SK-N-SH (cell line): Measurements from ENCODE around the gene WWC2. TPM values are rescaled to one million over a fixed set of nuclear protein-coding genes. Genes with fewer than 3 reads are reported as not detected.

Source experiments
- CTCF ChIA-PET: fragments of 300-600, 350-600 bp; formaldehyde crosslinking; extraction: SDS; loops from one replicate; lab custom pipeline; 2021; lab: Yijun Ruan, JAX
- POLR2A ChIA-PET: fragments of 350-600 bp; sonication (Branson Sonifier 250); formaldehyde crosslinking; extraction: SDS; loops from one replicate; lab custom pipeline; 2020; ENCODE audit warnings: antibody characterized with exemption, inconsistent platforms; lab: Yijun Ruan, JAX
- DNase-seq: peaks from one replicate; pipeline ENCODE4 v3.0.0; 2012
- H2AFZ ChIP-seq: fragments of 200-600 bp; sonication (generic); 2 replicates; pipeline ENCODE4 v1.8.1; 2016; ENCODE audit warnings: antibody characterized with exemption, mild to moderate bottlenecking, low read depth
- H3F3A ChIP-seq: fragments of 200-600 bp; sonication (generic); replicated peaks from 2 replicates; pipeline ENCODE3; 2016; ENCODE audit warnings: antibody characterized with exemption, mild to moderate bottlenecking; ENCODE audit not compliant: insufficient read depth
- H3K27ac ChIP-seq, 2 experiments: fragments of 200-500 bp in 1 of 2; fragments of 200-600 bp in 1 of 2; sonication (Bioruptor generic) in 1 of 2; sonication (generic), shearing (Covaris generic) in 1 of 2; 2 replicates each; pipeline versions ENCODE4 v1.5.1 to v1.6.1; 2014 to 2016; ENCODE audit warnings: low read depth in 2 of 2, inconsistent platforms in 1 of 2, low read length in 1 of 2, mild to moderate bottlenecking in 1 of 2, mixed read lengths in 1 of 2
- H3K27me3 ChIP-seq: fragments of 200-600 bp; sonication (generic), shearing (Covaris generic); 2 replicates; pipeline ENCODE4 v1.6.1; 2016; ENCODE audit warnings: mixed run types; ENCODE audit not compliant: insufficient read depth
- H3K36me3 ChIP-seq, 2 experiments: fragments of 200-500 bp in 1 of 2; fragments of 200-600 bp in 1 of 2; sonication (Bioruptor generic) in 1 of 2; sonication (generic) in 1 of 2; replicated peaks in 1 of 2; 2 replicates each; pipeline versions ENCODE3 to v1.5.1; 2014 to 2016; ENCODE audit warnings: low read length in 1 of 2, mild to moderate bottlenecking in 1 of 2; ENCODE audit not compliant: insufficient read depth in 2 of 2, control insufficient read depth in 1 of 2
- H3K4me1 ChIP-seq, 2 experiments: fragments of 200-500 bp in 1 of 2; fragments of 200-600 bp in 1 of 2; sonication (Bioruptor generic) in 1 of 2; sonication (generic), shearing (Covaris generic) in 1 of 2; 2 replicates each; pipeline versions ENCODE4 v1.5.1 to v1.6.1; 2014 to 2016; ENCODE audit warnings: low read depth in 1 of 2, low read length in 1 of 2, mixed run types in 1 of 2; ENCODE audit not compliant: insufficient read depth in 2 of 2, control insufficient read depth in 1 of 2
- H3K4me2 ChIP-seq: fragments of 200-600 bp; sonication (generic), shearing (Covaris generic); 2 replicates; pipeline ENCODE4 v1.6.1; 2017; ENCODE audit warnings: mixed run types
- H3K4me3 ChIP-seq, 2 experiments: fragments of 200-500 bp in 1 of 2; fragments of 200-600 bp in 1 of 2; sonication (Bioruptor generic) in 1 of 2; sonication (generic), shearing (Covaris generic) in 1 of 2; 2 replicates each; pipeline versions ENCODE4 v1.5.1 to v1.8.1; 2014 to 2016; ENCODE audit warnings: low read depth in 2 of 2, inconsistent platforms in 1 of 2, low read length in 1 of 2, mild to moderate bottlenecking in 1 of 2, mixed read lengths in 1 of 2, moderate library complexity in 1 of 2
- H3K79me2 ChIP-seq: fragments of 200-600 bp; sonication (generic); 2 replicates; pipeline ENCODE4 v1.8.1; 2017; ENCODE audit warnings: mild to moderate bottlenecking; ENCODE audit not compliant: insufficient read depth
- H3K9ac ChIP-seq: fragments of 200-600 bp; sonication (generic); 2 replicates; pipeline ENCODE4 v1.6.1; 2017; ENCODE audit warnings: mixed run types
- H3K9me2 ChIP-seq: fragments of 200-600 bp; sonication (generic); 2 replicates; pipeline ENCODE4 v1.6.1; 2017; ENCODE audit warnings: mixed run types
- H3K9me3 ChIP-seq: fragments of 200-600 bp; sonication (generic); 2 replicates; pipeline ENCODE4 v1.6.1; 2017; ENCODE audit warnings: mixed run types, mild to moderate bottlenecking, moderate library complexity
- H4K20me1 ChIP-seq: fragments of 200-600 bp; sonication (generic); 2 replicates; pipeline ENCODE4 v1.6.1; 2017; ENCODE audit warnings: mild to moderate bottlenecking, mixed run types; ENCODE audit not compliant: insufficient read depth
- CHD2 ChIP-seq: fragments of 150-350 bp; IDR thresholded peaks from 2 replicates; pipeline ENCODE4 v1.6.1; 2018; ENCODE audit warnings: low read length; ENCODE audit not compliant: partially characterized antibody
- EZH2phosphoT487 ChIP-seq: fragments of 200-600 bp; sonication (generic); IDR thresholded peaks from 2 replicates; pipeline ENCODE4 v1.6.1; 2017; ENCODE audit warnings: low read depth, mixed run types, mild to moderate bottlenecking, antibody characterized with exemption, moderate library complexity, borderline replicate concordance
- FOSL2 ChIP-seq: IDR thresholded peaks from 2 replicates; pipeline ENCODE4 v1.4.0; 2012; ENCODE audit warnings: low read depth, mild to moderate bottlenecking, moderate library complexity, borderline replicate concordance
- FOXJ3 ChIP-seq: sonication (generic); formaldehyde crosslinking; IDR thresholded peaks from 2 replicates; pipeline ENCODE4 v1.5.1; 2020; ENCODE audit warnings: mild to moderate bottlenecking, missing genetic modification reagents
- FOXM1 ChIP-seq: IDR thresholded peaks from 2 replicates; pipeline ENCODE4 v1.4.0; 2012; ENCODE audit warnings: low read depth, mild to moderate bottlenecking
- GATA2 ChIP-seq: sonication (generic); formaldehyde crosslinking; IDR thresholded peaks from 2 replicates; pipeline ENCODE4 v1.5.0; 2020; ENCODE audit warnings: mild to moderate bottlenecking, missing genetic modification reagents
- JUND ChIP-seq: IDR thresholded peaks from 2 replicates; pipeline ENCODE4 v1.4.0; 2012
- MXI1 ChIP-seq: IDR thresholded peaks from 2 replicates; pipeline ENCODE4 v1.6.1; 2012; ENCODE audit warnings: mild to moderate bottlenecking, low read depth, low read length, improper control_type of control experiment
- NFIC ChIP-seq: IDR thresholded peaks from 2 replicates; pipeline ENCODE4 v1.4.0; 2012; ENCODE audit warnings: borderline replicate concordance
- POLR2AphosphoS5 ChIP-seq: IDR thresholded peaks from 2 replicates; pipeline ENCODE4 v1.6.1; 2012; ENCODE audit warnings: low read depth, low read length
- REST ChIP-seq: IDR thresholded peaks from 2 replicates; pipeline ENCODE4 v1.6.1; 2012; ENCODE audit warnings: mild to moderate bottlenecking, low read depth, low read length, moderate library complexity
- RFX5 ChIP-seq: IDR thresholded peaks from 2 replicates; pipeline ENCODE4 v1.6.1; 2012; ENCODE audit warnings: mild to moderate bottlenecking, improper control_type of control experiment, low read length
- RXRA ChIP-seq: IDR thresholded peaks from 2 replicates; pipeline ENCODE4 v1.4.0; 2012; ENCODE audit warnings: low read depth, mild to moderate bottlenecking, borderline replicate concordance
- SMC3 ChIP-seq: IDR thresholded peaks from 2 replicates; pipeline ENCODE4 v1.6.1; 2012; ENCODE audit warnings: low read depth, low read length, improper control_type of control experiment
- TAF1 ChIP-seq: IDR thresholded peaks from 2 replicates; pipeline ENCODE4 v1.6.1; 2012; ENCODE audit warnings: low read depth, mild to moderate bottlenecking, low read length, moderate library complexity, borderline replicate concordance
- YY1 ChIP-seq: IDR thresholded peaks from 2 replicates; pipeline ENCODE4 v1.4.0; 2012; ENCODE audit warnings: low read depth, mild to moderate bottlenecking
- whole genome bisulfite sequencing: methylation state at CpG from one replicate; pipeline ENCODE4 v1.1.6; 2017; ENCODE audit warnings: low lambda C conversion rate; 5-methylcytosine and 5-hydroxymethylcytosine counted together
- polyA plus RNA-seq, 3 experiments: library from polyadenylated mRNA; depleted of rRNA; stranded (reverse); fragments of >200 nt; gene quantifications; 2 replicates each; pipeline ENCODE4 v1.2.3, GENCODE V29; 2012
- TF ChIP-seq, protein P1 (sequence below): IDR thresholded peaks from 2 replicates; pipeline ENCODE4 v1.4.0; 2012; ENCODE audit warnings: low read depth, borderline replicate concordance
- TF ChIP-seq, protein P2 (sequence below): fragments of 150-350 bp; IDR thresholded peaks from 2 replicates; pipeline ENCODE4 v1.6.1; 2017; ENCODE audit warnings: antibody characterized with exemption, low read length, low read depth, borderline replicate concordance
- TF ChIP-seq, protein P3 (sequence below): fragments of 200-600 bp; sonication (generic); IDR thresholded peaks from 2 replicates; pipeline ENCODE4 v1.6.1; 2017; ENCODE audit warnings: antibody characterized with exemption, mild to moderate bottlenecking, moderate library complexity

WWC2 gene
- polyA plus RNA-seq, 1 of the 3 experiments (the other 2 are of a cell fraction) = 18.4 TPM

DNA sequence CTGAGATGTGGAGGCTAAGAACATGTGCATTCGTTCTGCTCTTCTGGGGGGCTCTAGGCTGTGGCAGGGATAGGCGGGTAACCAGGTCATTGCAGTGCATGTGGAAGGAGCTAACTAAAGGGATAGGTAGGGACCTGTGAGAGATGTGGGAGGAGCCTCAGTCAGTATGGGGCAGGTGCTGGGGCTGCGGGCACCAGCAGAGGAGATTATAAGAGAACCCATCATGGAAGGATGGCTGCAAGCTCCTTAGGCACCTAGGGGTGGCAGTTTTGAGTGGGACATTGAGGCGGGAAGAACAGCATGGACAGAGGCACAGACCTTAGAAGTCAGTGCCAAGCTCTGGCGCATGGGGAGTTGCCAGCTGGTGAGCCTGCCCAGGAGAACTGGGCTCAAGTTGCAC lies 213.8 kb downstream of the WWC2 start:
- Histone ChIP-seq H3K27ac (no peak overlapping the region), H3K27me3 (no peaks in the 10 kb centered on the region), H3K36me3 (peaks cover 33 to 43% of the 10 kb centered on the region in 2 experiments), H3F3A (peaks cover 4% of the 10 kb centered on the region), H4K20me1 (no peaks in the 10 kb centered on the region), H3K9me2 (no peaks in the 10 kb centered on the region), H3K79me2 (no peaks in the 10 kb centered on the region), H3K4me3 (no peak overlapping the region), H3K9me3 (no peaks in the 10 kb centered on the region), H3K9ac (no peak overlapping the region), H3K4me1 (no peaks in the 10 kb centered on the region; a peak in 1 of 4 replicates), H3K4me2 (no peak overlapping the region), H2AFZ (no peak overlapping the region)
- POLR2A ChIA-PET = no interaction called here
- no peak for DNase-seq
- WGBS = 74% methylated on average over 5 of the region's 5 CpGs
- TF ChIP-seq SMC3 (no peak), FOXJ3 (no peak), RFX5 (no peak), EZH2phosphoT487 (no peak), REST (no peak), GATA2 (CRISPR knock-in tag) (no peak), NFIC (no peak), MXI1 (no peak), TAF1 (no peak), FOSL2 (no peak), YY1 (no peak), RXRA (no peak), POLR2AphosphoS5 (no peak), JUND (no peak), CHD2 (no peak), FOXM1 (no peak)
- TF ChIP-seq, protein P1, sequence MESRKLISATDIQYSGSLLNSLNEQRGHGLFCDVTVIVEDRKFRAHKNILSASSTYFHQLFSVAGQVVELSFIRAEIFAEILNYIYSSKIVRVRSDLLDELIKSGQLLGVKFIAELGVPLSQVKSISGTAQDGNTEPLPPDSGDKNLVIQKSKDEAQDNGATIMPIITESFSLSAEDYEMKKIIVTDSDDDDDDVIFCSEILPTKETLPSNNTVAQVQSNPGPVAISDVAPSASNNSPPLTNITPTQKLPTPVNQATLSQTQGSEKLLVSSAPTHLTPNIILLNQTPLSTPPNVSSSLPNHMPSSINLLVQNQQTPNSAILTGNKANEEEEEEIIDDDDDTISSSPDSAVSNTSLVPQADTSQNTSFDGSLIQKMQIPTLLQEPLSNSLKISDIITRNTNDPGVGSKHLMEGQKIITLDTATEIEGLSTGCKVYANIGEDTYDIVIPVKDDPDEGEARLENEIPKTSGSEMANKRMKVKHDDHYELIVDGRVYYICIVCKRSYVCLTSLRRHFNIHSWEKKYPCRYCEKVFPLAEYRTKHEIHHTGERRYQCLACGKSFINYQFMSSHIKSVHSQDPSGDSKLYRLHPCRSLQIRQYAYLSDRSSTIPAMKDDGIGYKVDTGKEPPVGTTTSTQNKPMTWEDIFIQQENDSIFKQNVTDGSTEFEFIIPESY = no peak
- TF ChIP-seq, protein P2, sequence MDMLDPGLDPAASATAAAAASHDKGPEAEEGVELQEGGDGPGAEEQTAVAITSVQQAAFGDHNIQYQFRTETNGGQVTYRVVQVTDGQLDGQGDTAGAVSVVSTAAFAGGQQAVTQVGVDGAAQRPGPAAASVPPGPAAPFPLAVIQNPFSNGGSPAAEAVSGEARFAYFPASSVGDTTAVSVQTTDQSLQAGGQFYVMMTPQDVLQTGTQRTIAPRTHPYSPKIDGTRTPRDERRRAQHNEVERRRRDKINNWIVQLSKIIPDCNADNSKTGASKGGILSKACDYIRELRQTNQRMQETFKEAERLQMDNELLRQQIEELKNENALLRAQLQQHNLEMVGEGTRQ = no peak
- TF ChIP-seq, protein P3, sequence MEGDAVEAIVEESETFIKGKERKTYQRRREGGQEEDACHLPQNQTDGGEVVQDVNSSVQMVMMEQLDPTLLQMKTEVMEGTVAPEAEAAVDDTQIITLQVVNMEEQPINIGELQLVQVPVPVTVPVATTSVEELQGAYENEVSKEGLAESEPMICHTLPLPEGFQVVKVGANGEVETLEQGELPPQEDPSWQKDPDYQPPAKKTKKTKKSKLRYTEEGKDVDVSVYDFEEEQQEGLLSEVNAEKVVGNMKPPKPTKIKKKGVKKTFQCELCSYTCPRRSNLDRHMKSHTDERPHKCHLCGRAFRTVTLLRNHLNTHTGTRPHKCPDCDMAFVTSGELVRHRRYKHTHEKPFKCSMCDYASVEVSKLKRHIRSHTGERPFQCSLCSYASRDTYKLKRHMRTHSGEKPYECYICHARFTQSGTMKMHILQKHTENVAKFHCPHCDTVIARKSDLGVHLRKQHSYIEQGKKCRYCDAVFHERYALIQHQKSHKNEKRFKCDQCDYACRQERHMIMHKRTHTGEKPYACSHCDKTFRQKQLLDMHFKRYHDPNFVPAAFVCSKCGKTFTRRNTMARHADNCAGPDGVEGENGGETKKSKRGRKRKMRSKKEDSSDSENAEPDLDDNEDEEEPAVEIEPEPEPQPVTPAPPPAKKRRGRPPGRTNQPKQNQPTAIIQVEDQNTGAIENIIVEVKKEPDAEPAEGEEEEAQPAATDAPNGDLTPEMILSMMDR = no peak
- CTCF ChIA-PET = interaction anchor here (1.0 kb wide), 1 partner anchor 86 kb away, joined by 4 read pairs; no protein-coding TSS in a partner anchor
